Measurements from ENCODE around the gene PIP4K2C. TPM values are rescaled to one million over a fixed set of nuclear protein-coding genes. Genes with fewer than 3 reads are reported as not detected.

The PIP4K2C gene
- total and polyA plus RNA-seq, 10 of the 15 experiments (the other 5 are each of a cell fraction or from before 2014, with no cell fraction given), result 4.8 to 25.1 (median 14.9) TPM

DNA sequence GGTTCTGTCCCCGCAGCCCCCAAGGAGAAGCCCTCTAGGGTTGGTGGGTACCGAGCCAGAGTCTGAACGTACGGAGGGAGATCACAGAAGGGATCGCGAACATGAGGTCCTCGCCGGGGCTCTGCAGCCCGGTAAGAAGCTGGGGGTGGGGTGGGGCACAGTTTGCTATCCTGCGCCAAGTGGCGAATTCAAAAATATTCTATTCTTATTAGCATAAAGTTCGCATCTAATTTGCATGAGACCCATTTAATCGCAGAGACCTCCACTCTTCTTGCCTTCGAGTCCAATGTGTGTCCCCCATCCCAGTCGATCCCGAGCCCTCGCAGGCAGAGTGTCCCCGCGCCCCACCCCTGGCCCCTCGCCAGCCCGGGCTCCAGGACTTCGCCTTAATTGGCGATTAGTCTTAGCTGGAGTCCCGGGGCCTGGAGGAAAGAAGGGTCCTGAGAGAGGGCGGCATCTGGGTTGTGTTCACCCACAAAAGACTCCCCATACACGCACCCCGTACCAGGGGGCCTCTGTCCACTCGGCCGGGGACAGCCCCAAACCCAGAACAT, 19.6 kb downstream of the PIP4K2C start:
- no peak for FAIRE-seq
- POLR2A ChIA-PET, result interaction anchor here (0.8 to 1.7 kb wide), 3 partner anchors 10 to 90 kb away, joined by 3 to 4 read pairs (median 3); partner anchors contain the start of genes DDIT3 and PIP4K2C
- TF ChIP-seq RFX5 (IDR thresholded peaks at IDR 0.05; ENCODE audit: low read depth, low read length) (no peak), FOXK2 (IDR thresholded peaks at IDR 0.05) (no peak), POLR2AphosphoS2 (IDR thresholded peaks at IDR 0.05; ENCODE audit: low read depth, low read length) (no peak), POU2F2 (IDR thresholded peaks at IDR 0.05; ENCODE audit: borderline replicate concordance, low read depth, low read length) (no peak), CBX3 (IDR thresholded peaks at IDR 0.05; ENCODE audit: borderline replicate concordance, low read depth) (no peak), FOXM1 (IDR thresholded peaks at IDR 0.05; ENCODE audit: low read depth, low read length) (no peak), NFXL1 (IDR thresholded peaks at IDR 0.05; ENCODE audit: borderline replicate concordance) (no peak), SIX5 (IDR thresholded peaks at IDR 0.05; ENCODE audit: low read depth, low read length, severe bottlenecking) (no peak), KDM1A (IDR thresholded peaks at IDR 0.05; ENCODE audit: borderline replicate concordance) (no peak), ASH2L (IDR thresholded peaks at IDR 0.05; ENCODE audit: borderline replicate concordance, low read depth) (no peak), BMI1 (IDR thresholded peaks at IDR 0.05; ENCODE audit: borderline replicate concordance) (no peak)
- TF ChIP-seq, protein P1, sequence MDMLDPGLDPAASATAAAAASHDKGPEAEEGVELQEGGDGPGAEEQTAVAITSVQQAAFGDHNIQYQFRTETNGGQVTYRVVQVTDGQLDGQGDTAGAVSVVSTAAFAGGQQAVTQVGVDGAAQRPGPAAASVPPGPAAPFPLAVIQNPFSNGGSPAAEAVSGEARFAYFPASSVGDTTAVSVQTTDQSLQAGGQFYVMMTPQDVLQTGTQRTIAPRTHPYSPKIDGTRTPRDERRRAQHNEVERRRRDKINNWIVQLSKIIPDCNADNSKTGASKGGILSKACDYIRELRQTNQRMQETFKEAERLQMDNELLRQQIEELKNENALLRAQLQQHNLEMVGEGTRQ (IDR thresholded peaks at IDR 0.05; ENCODE audit: borderline replicate concordance, low read depth, low read length), result no peak
- TF ChIP-seq, protein P2, sequence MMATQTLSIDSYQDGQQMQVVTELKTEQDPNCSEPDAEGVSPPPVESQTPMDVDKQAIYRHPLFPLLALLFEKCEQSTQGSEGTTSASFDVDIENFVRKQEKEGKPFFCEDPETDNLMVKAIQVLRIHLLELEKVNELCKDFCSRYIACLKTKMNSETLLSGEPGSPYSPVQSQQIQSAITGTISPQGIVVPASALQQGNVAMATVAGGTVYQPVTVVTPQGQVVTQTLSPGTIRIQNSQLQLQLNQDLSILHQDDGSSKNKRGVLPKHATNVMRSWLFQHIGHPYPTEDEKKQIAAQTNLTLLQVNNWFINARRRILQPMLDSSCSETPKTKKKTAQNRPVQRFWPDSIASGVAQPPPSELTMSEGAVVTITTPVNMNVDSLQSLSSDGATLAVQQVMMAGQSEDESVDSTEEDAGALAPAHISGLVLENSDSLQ (IDR thresholded peaks at IDR 0.05), result no peak
- TF ChIP-seq, protein P3, sequence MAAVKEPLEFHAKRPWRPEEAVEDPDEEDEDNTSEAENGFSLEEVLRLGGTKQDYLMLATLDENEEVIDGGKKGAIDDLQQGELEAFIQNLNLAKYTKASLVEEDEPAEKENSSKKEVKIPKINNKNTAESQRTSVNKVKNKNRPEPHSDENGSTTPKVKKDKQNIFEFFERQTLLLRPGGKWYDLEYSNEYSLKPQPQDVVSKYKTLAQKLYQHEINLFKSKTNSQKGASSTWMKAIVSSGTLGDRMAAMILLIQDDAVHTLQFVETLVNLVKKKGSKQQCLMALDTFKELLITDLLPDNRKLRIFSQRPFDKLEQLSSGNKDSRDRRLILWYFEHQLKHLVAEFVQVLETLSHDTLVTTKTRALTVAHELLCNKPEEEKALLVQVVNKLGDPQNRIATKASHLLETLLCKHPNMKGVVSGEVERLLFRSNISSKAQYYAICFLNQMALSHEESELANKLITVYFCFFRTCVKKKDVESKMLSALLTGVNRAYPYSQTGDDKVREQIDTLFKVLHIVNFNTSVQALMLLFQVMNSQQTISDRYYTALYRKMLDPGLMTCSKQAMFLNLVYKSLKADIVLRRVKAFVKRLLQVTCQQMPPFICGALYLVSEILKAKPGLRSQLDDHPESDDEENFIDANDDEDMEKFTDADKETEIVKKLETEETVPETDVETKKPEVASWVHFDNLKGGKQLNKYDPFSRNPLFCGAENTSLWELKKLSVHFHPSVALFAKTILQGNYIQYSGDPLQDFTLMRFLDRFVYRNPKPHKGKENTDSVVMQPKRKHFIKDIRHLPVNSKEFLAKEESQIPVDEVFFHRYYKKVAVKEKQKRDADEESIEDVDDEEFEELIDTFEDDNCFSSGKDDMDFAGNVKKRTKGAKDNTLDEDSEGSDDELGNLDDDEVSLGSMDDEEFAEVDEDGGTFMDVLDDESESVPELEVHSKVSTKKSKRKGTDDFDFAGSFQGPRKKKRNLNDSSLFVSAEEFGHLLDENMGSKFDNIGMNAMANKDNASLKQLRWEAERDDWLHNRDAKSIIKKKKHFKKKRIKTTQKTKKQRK (IDR thresholded peaks at IDR 0.05; ENCODE audit: low read depth, low read length), result no peak
- TF ChIP-seq, protein P4, sequence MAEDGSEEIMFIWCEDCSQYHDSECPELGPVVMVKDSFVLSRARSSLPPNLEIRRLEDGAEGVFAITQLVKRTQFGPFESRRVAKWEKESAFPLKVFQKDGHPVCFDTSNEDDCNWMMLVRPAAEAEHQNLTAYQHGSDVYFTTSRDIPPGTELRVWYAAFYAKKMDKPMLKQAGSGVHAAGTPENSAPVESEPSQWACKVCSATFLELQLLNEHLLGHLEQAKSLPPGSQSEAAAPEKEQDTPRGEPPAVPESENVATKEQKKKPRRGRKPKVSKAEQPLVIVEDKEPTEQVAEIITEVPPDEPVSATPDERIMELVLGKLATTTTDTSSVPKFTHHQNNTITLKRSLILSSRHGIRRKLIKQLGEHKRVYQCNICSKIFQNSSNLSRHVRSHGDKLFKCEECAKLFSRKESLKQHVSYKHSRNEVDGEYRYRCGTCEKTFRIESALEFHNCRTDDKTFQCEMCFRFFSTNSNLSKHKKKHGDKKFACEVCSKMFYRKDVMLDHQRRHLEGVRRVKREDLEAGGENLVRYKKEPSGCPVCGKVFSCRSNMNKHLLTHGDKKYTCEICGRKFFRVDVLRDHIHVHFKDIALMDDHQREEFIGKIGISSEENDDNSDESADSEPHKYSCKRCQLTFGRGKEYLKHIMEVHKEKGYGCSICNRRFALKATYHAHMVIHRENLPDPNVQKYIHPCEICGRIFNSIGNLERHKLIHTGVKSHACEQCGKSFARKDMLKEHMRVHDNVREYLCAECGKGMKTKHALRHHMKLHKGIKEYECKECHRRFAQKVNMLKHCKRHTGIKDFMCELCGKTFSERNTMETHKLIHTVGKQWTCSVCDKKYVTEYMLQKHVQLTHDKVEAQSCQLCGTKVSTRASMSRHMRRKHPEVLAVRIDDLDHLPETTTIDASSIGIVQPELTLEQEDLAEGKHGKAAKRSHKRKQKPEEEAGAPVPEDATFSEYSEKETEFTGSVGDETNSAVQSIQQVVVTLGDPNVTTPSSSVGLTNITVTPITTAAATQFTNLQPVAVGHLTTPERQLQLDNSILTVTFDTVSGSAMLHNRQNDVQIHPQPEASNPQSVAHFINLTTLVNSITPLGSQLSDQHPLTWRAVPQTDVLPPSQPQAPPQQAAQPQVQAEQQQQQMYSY (CRISPR knock-in tag; IDR thresholded peaks at IDR 0.05), result no peak

More for the DNA sequence above, 19.6 kb downstream of the PIP4K2C start:
- DNase-seq (ENCODE audit: low read depth, low spot score), result no peak
- CTCF ChIA-PET, result interaction anchor here (0.5 to 1.3 kb wide), 4 partner anchors 10 to 303 kb away, joined by 3 to 4 read pairs (median 3); no protein-coding TSS in a partner anchor
- Histone ChIP-seq H3K4me1 (ENCODE audit: control insufficient read depth, insufficient read depth, low read length) (peaks cover 10% of the 10 kb centered on the region), H3K9ac (ENCODE audit: control insufficient read depth, insufficient read depth, low read length) (no peak overlapping the region), H3K27me3 (replicated peaks in 1 of 2; ENCODE audit: control insufficient read depth in 2 of 2, insufficient read depth in 2 of 2, low read length in 1 of 2) (no peaks in the 10 kb centered on the region), H2AFZ (ENCODE audit: control insufficient read depth, low read depth, low read length) (peak overlapping the region; percentile 67), H3K79me2 (ENCODE audit: control insufficient read depth, insufficient read depth, low read length) (no peaks in the 10 kb centered on the region), H3K36me3 (ENCODE audit: control insufficient read depth in 2 of 2, insufficient read depth in 2 of 2, low read length in 1 of 2) (no peaks in the 10 kb centered on the region; a peak in 1 of 4 replicates), H3K4me2 (ENCODE audit: control insufficient read depth, insufficient read depth) (peak overlapping the region; percentile 82), H4K20me1 (ENCODE audit: control insufficient read depth, insufficient read depth) (no peaks in the 10 kb centered on the region), H3K4me3 (peak overlapping the region; percentile 70; the same call in 1 of the 2 replicates), H3K9me3 (replicated peaks; ENCODE audit: control insufficient read depth, insufficient read depth, low read length) (no peaks in the 10 kb centered on the region), H3K27ac (ENCODE audit: control insufficient read depth, insufficient read depth) (no peak overlapping the region)
- intact Hi-C loops (cut with micrococcal nuclease; ENCODE audit: unreplicated experiment), result no loop called here
- 22% methylated on average over 27 of the region's 29 CpGs for WGBS (ENCODE audit: insufficient coverage, insufficient replicate concordance, low lambda C conversion rate, missing lambda C conversion rate)
- RAD21 ChIA-PET (ENCODE audit: unreplicated experiment), result interaction anchor here (0.7 kb wide), 1 partner anchor 27 kb away, joined by 3 read pairs; no protein-coding TSS in a partner anchor
- in situ Hi-C loops (cut with MboI), result no loop called here
- ATAC-seq, result no peak
- SMC1A ChIA-PET (ENCODE audit: uncharacterized antibody, unreplicated experiment), result no interaction called here
- BruUV-seq (replicated peaks), result no TSS peak
